Embryonic facial prominence (tissue), 1 donor: ENCODE measurements around the gene SYTL1.
A peak's percentile ranks its signal among the peaks of the same experiment; 100 is the strongest.

Experiments
- DNase-seq: peaks from one replicate; pipeline ENCODE4 v3.0.0-alpha.2; 2016; ENCODE audit errors: extremely low spot score

SYTL1 gene

GRCh38 chr1:27346991-27347624 lies 5.3 kb downstream of the SYTL1 start:
- no peak for DNase-seq

GRCh38 chr1:27348861-27349783 lies 7.3 kb downstream of the SYTL1 start:
- no peak for DNase-seq

- DNase-seq: no peak
Observed at GRCh38 chr1:27349784-27350662, 8.2 kb downstream of the SYTL1 start.

GRCh38 chr1:27350663-27351540 lies 9.1 kb downstream of the SYTL1 start:
- no peak for DNase-seq

- no peak for DNase-seq
Observed at GRCh38 chr1:27351541-27352107, 9.8 kb downstream of the SYTL1 start.

GRCh38 chr1:27353166-27353565 lies 11.3 kb downstream of the SYTL1 start:
- no peak for DNase-seq

- DNase-seq: no peak
Observed at GRCh38 chr1:27353629-27354028, 11.8 kb downstream of the SYTL1 start.

GRCh38 chr1:27355683-27356082 lies 13.9 kb downstream of the SYTL1 start:
- DNase-seq: no peak

- DNase-seq: no peak
Observed at GRCh38 chr1:27356277-27356618, 14.4 kb downstream of the SYTL1 start.

- no peak for DNase-seq
Observed at GRCh38 chr1:27356619-27357280, 14.9 kb downstream of the SYTL1 start.

- DNase-seq: peak; percentile 60
Observed at GRCh38 chr1:27357281-27358037, 15.6 kb downstream of the SYTL1 start.

GRCh38 chr1:27358038-27358927 lies 16.5 kb downstream of the SYTL1 start:
- DNase-seq: no peak

- no peak for DNase-seq
Observed at GRCh38 chr1:27358928-27359313, 17.1 kb downstream of the SYTL1 start.

- no peak for DNase-seq
Observed at GRCh38 chr1:27359822-27360158, 18.0 kb downstream of the SYTL1 start.

GRCh38 chr1:27360159-27361043 lies 18.6 kb downstream of the SYTL1 start:
- no peak for DNase-seq

GRCh38 chr1:27361044-27361402 lies 19.2 kb downstream of the SYTL1 start:
- DNase-seq: no peak

GRCh38 chr1:27361553-27361952 lies 19.7 kb downstream of the SYTL1 start:
- no peak for DNase-seq
